ENCODE measurements around the gene PPP2R3A. TPM values are rescaled to one million over a fixed set of nuclear protein-coding genes. Genes with fewer than 3 reads are reported as not detected.

The PPP2R3A gene
- total RNA-seq, 2 donors from 2014 or later: 0.49 to 0.53 TPM

DNA sequence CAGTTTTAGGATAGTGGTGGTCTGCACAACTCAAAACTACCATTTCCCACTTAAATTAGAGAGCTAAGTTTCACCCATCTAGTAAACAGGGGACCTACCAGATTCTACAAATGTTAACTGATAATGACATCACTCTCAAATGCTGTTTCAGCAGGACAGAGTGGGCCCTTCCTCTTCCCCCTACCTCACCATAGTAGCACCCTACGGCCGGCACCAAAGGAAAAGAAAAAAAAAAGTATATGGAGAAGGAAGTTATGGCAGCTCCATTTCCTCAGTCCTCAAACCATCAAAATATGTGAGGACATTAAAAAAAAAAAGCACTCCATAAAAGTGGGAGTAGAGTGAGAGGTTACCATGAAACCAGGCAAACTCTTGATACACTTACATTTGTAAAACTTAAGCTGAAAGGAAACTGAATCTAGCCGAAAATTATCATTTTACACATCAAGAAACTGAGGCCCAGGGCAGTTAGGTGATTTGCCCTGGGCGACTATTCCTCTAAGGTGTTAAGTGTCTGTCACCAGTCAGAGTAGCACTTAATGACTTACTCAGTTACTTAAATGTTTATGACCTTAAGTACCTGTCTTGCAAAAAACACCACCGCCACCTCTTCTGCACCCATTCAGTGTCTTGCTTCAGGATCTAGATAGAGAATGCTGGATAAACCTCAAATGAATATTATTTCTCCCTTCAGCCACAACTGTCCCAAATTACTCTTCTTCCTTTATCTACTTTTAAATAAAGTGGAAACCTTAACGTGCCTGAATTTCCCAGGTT, 227.9 kb downstream of the PPP2R3A start:
- DNase-seq (peak; percentile 18 to 21), ATAC-seq (replicated peaks in 1 of 2) (no peak)
- Mint-ChIP-seq H3K9me3 (no peaks in the 10 kb centered on the region), H3K27me3 (ENCODE audit: low read depth) (no peaks in the 10 kb centered on the region), H3K36me3 (ENCODE audit: insufficient read depth in 2 of 2) (peaks cover 14 to 28% of the 10 kb centered on the region in 2 donors), H3K27ac (peak overlapping the region; percentile 99), H3K4me3 (peak overlapping the region; percentile 97 to 99), H3K4me1 (ENCODE audit: low read depth) (peaks cover 60% of the 10 kb centered on the region)

DNA sequence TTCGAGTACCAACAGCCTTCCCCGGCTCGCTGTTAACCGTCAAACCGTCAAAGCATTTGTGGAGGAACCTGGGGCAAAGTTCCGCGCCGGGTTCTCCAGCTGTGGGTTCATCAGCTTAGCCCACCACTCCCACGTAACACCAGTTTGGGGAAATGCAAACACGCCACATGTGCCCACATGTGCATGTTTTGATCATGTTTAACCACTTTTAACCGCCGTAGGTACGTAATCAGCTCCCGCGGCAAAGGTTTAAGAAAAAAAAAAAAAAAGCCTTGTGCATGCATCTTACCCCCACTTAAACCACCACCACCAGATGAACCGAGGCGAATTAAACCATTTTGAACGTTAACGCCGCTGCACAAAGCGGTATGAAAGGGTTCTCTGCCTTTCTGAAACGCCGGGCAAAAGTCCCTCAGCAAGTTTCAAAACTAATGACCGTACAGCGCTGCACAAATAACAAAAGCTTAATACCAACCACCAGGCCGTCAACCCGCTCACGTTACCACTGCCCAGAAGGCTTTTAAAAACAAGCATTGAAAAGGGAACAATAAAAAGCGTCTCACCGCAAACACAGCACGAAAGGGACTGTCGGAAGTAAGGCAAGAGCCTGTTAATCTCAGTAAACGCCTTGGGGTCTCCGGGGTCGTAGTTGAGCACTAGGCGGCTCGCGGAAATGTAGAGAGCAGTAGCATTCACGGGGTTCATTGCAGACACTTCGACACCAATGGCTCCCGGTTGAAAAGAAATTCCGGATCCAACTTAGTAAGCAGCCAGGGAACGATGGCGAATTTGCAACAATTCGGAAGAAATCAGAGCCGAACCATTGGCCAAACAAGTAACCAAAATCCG, 229.1 kb downstream of the PPP2R3A start:
- H3K27me3 Mint-ChIP-seq (ENCODE audit: low read depth): no peaks in the 10 kb centered on the region
- peak overlapping the region; percentile 99 for H3K27ac Mint-ChIP-seq
- peak; percentile 4 to 26 for ATAC-seq (replicated peaks in 1 of 2)
- peaks cover 49% of the 10 kb centered on the region for H3K4me1 Mint-ChIP-seq (ENCODE audit: low read depth)
- no peaks in the 10 kb centered on the region for H3K9me3 Mint-ChIP-seq
- DNase-seq: peak; percentile 78 to 88
- H3K4me3 Mint-ChIP-seq: peak overlapping the region; percentile 97 to 99
- H3K36me3 Mint-ChIP-seq (ENCODE audit: insufficient read depth in 2 of 2): peaks cover 14 to 29% of the 10 kb centered on the region in 2 donors

DNA sequence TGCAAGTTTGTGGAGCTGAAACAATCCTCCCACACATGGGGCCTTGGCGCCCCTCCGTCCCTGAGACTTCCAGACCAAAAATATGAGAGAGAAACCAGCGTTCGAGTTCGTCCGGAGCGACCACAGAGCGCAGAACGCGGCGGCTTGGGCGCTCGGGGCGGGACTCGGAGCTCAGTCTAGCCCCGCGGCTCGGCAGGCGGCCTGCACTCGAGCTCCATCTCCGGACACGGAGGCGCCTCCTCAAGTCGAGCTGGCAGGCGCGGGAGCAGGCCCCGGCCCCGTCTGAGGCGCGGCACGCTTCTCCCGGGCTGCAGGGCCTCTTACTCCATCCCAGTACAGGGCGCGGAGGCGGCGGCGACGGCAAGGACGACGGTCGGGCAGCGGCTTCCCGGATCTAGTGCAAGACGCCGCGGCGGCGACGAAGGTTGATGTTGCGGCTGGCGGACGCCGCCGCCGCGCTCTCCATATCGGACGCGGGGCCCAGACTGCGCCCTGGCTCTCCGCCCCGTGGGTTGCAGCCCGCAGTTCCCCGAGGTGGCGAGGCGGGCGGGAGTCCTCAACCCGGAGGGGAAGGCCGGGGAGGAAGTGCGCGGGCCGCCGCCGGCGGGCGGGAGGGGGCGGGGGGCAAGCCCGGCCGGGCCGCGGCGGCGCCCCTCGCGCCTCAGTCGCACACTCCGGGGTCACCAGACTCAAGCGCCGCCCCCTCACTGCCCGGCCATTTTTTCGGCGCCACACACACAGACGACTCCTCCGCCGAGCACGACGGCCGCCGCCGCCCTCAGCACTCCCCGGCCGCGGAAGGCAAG, 229.9 kb downstream of the PPP2R3A start:
- Mint-ChIP-seq H3K9me3 (no peaks in the 10 kb centered on the region), H3K27ac (peak overlapping the region; percentile 99), H3K27me3 (ENCODE audit: low read depth) (no peaks in the 10 kb centered on the region), H3K4me1 (ENCODE audit: low read depth) (peaks cover 41% of the 10 kb centered on the region), H3K4me3 (peak overlapping the region; percentile 97 to 99), H3K36me3 (ENCODE audit: insufficient read depth in 2 of 2) (peaks cover 14 to 29% of the 10 kb centered on the region in 2 donors)
- ATAC-seq (replicated peaks in 1 of 2): peak; percentile 55 to 63
- DNase-seq: peak; percentile 88

DNA sequence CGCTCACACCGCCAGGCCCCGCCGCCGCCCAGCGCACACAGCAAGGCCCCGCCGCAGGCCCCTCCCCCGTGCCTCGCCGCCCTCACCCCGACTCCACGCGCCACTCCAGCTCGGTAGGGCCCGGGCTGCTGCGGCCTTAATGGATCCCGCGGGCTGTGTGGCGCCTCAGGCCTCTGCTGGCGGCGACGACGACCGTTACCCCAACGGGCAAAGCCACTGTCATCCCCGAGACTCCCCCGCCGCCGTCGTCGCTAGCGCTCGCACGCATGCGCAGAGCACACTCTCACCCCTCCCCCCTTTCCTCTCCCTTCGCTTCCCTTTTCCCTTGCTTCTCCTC, 230.5 kb downstream of the PPP2R3A start, which contains the start of gene MSL2:
TSS of gene MSL2 (minus strand) at position 272 of the 337 bp plus-strand sequence. CDS start 1,222 bp downstream, outside the sequence.
- DNase-seq (no peak), ATAC-seq (replicated peaks in 1 of 2) (no peak)
- Mint-ChIP-seq H3K27me3 (ENCODE audit: low read depth) (no peaks in the 10 kb centered on the region), H3K27ac (peak within 1 kb of the TSS; percentile 99), H3K4me1 (ENCODE audit: low read depth) (peaks cover 35% of the 10 kb centered on the region), H3K4me3 (peak within 1 kb of the TSS; percentile 97 to 99), H3K9me3 (no peaks in the 10 kb centered on the region), H3K36me3 (ENCODE audit: insufficient read depth in 2 of 2) (peaks cover 14 to 27% of the 10 kb centered on the region in 2 donors)

DNA sequence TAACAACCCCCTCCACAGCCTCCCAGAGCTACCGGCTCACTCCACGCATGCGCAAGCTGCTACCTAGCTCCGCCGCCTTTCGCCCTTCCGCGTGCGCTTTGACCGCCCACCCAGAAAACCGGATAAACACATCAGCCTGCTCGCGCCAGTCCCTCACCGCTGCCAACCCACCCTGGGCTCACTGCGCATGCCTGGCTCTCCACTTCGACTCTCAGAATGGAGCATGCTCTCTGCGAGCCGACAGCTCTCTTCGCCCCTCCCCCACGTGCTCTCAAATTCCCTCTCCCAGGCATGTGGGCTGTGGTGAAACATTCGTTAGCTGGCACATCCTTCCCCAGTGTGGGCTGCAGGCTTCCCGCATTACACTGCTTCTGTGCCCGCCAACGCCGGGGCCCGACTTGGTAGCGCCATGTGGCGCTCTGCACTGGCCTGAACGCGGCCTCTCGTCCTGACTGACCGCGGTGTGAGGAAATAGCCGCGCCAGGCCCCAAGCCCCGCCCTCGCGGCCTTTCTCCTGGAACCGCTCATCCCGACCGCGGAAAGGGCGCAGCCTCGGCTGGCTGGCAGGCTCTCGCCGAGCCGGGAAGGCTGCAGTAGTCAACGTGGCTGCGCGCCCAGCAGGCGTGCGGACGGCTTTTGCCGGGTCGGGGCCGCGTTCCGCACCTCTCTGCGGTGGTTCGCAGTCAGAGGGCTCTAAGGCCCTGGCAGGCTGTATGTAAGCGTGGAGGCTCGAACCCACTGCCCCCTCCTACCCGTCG, 231.1 kb downstream of the PPP2R3A start:
- Mint-ChIP-seq H3K27ac (peak overlapping the region; percentile 94), H3K27me3 (ENCODE audit: low read depth) (no peaks in the 10 kb centered on the region), H3K4me1 (ENCODE audit: low read depth) (peaks cover 30% of the 10 kb centered on the region), H3K9me3 (no peaks in the 10 kb centered on the region), H3K36me3 (ENCODE audit: insufficient read depth in 2 of 2) (peaks cover 14 to 27% of the 10 kb centered on the region in 2 donors), H3K4me3 (peak overlapping the region; percentile 97 to 99)
- ATAC-seq (replicated peaks in 1 of 2) (peak; percentile 73 to 74), DNase-seq (peak; percentile 98 to 99)

DNA sequence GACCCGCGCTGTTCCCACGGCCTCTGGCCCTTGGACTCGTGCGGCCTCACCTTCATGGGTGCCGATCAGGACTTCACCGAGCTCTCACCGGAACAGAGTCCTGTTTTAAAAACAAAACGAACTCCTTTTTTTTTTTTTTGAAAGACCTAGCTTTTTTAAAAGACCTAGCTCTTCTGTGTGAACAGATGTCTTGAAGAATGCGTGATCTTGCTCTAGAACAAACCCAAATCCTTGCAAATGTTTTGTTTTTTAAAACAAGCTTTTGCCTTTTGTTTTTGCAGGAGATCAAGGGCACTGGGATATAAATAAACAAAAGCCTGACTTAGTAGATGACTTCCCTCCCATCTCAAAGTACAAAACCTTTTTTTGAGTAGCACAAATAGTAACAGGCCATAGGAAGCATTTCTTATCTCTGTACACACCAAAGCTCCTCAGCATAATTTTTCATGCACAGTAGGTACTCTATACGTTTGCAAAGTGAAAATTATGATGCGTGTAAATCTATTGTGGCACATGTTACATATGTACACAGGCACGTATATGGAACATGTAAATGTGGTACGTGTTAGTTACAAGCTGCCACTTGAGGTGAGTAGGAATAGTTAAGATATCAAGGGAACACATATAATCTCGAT, 231.7 kb downstream of the PPP2R3A start:
- DNase-seq (no peak), ATAC-seq (replicated peaks in 1 of 2) (no peak)
- Mint-ChIP-seq H3K4me1 (ENCODE audit: low read depth) (peaks cover 23% of the 10 kb centered on the region), H3K36me3 (ENCODE audit: insufficient read depth in 2 of 2) (peaks cover 14 to 21% of the 10 kb centered on the region in 2 donors), H3K9me3 (no peaks in the 10 kb centered on the region), H3K4me3 (peak overlapping the region; percentile 97 to 99), H3K27me3 (ENCODE audit: low read depth) (no peaks in the 10 kb centered on the region), H3K27ac (peak overlapping the region; percentile 94)

Other genes with a start within 250 kb of the PPP2R3A start
- 10 to 100 TPM; 71.0 to 71.6 TPM for gene MSL2, start 230.6 kb downstream of the PPP2R3A start, total RNA-seq